MM.1S (cell line): Measurements from ENCODE around the gene CRMP1.

ENCODE experiments used
- EZH2 ChIP-seq: fragments of 300-600 bp; sonication (generic); optimal IDR thresholded peaks from 2 replicates; pipeline ENCODE3; 2017; ENCODE audit warnings: low read depth, mild to moderate bottlenecking, antibody characterized with exemption, low read length, mixed read lengths
- TF ChIP-seq, protein P1 (sequence below): fragments of 300-600 bp; sonication (generic); IDR thresholded peaks from 2 replicates; pipeline ENCODE4 v1.5.1; 2016; ENCODE audit warnings: antibody characterized with exemption, low read length, mixed read lengths

DNA sequence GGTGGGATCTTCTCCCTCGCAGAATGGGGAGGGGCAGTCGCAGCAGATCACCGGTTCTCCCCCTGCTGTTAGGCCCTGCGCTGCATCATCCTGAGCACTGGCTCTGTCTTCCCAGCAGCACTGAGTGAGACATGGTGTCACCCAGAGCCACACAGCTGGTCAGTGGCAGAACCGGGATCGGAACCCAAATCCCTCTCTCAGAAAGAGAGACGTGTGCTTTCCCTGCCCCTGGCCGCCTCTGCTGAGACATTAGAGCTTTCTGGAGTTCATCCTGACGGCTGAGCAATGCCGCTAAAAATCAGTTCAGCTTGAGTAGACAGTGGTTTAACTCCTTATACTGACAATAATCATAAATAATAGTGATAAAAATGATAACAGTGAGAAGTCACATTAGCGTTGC lies 93.9 kb downstream of the CRMP1 start:
- TF ChIP-seq EZH2: no peak
- TF ChIP-seq, protein P1, sequence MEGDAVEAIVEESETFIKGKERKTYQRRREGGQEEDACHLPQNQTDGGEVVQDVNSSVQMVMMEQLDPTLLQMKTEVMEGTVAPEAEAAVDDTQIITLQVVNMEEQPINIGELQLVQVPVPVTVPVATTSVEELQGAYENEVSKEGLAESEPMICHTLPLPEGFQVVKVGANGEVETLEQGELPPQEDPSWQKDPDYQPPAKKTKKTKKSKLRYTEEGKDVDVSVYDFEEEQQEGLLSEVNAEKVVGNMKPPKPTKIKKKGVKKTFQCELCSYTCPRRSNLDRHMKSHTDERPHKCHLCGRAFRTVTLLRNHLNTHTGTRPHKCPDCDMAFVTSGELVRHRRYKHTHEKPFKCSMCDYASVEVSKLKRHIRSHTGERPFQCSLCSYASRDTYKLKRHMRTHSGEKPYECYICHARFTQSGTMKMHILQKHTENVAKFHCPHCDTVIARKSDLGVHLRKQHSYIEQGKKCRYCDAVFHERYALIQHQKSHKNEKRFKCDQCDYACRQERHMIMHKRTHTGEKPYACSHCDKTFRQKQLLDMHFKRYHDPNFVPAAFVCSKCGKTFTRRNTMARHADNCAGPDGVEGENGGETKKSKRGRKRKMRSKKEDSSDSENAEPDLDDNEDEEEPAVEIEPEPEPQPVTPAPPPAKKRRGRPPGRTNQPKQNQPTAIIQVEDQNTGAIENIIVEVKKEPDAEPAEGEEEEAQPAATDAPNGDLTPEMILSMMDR: no peak
